ENCODE data around the gene CCDC88C. TPM values are rescaled to one million over a fixed set of nuclear protein-coding genes. Genes with fewer than 3 reads are reported as not detected.

Gene CCDC88C
- total and polyA plus RNA-seq, 12 donors = 1.5 to 6.5 (median 3.4) TPM

GRCh38 chr14:91372671-91373495, 44.7 kb downstream of the CCDC88C start:
- Histone ChIP-seq H3K36me3 (replicated peaks in 1 of 2) (no peaks in the 10 kb centered on the region), H3K9me3 (replicated peaks in 1 of 3) (no peaks in the 10 kb centered on the region), H3K27ac (peak overlapping the region in 1 of 5 donors; percentile 5), H3K4me3 (no peak overlapping the region), H3K4me1 (replicated peaks in 1 of 2) (peaks cover 0 to 17% of the 10 kb centered on the region in 2 donors), H3K27me3 (no peaks in the 10 kb centered on the region)
- WGBS, 4 donors = 59 to 75% (median 71%) methylated on average over 6 to 17 of the region's 17 CpGs
- DNase-seq = no peak
- TF ChIP-seq POLR2A (IDR thresholded peaks at IDR 0.05) (no peak), CTCF (IDR thresholded peaks at IDR 0.05) (no peak)
- intact Hi-C loops (cut with DNase I) = no loop called here

- WGBS, 4 donors = 92 to 96% (median 94%) methylated on average over 3 to 4 of the region's 4 CpGs
Observed at GRCh38 chr14:91371990-91372375, 45.6 kb downstream of the CCDC88C start.

GRCh38 chr14:91371011-91371989, 46.3 kb downstream of the CCDC88C start:
- intact Hi-C loops (cut with DNase I) = no loop called here
- no peak overlapping the region for H3K4me3 ChIP-seq
- H3K36me3 ChIP-seq (replicated peaks in 1 of 2) = no peaks in the 10 kb centered on the region
- no peaks in the 10 kb centered on the region for H3K27me3 ChIP-seq
- no peak overlapping the region for H3K27ac ChIP-seq
- no peaks in the 10 kb centered on the region for H3K9me3 ChIP-seq (replicated peaks in 1 of 3)
- TF ChIP-seq CTCF (IDR thresholded peaks at IDR 0.05) (no peak), POLR2A (IDR thresholded peaks at IDR 0.05) (no peak)
- no peak for DNase-seq
- 83 to 91% (median 88%) methylated on average over 9 to 19 of the region's 19 CpGs for WGBS, 4 donors
- H3K4me1 ChIP-seq (replicated peaks in 1 of 2) = peaks cover 0 to 13% of the 10 kb centered on the region in 2 donors

More at GRCh38 chr14:91371990-91372375, 45.6 kb downstream of the CCDC88C start:
- Histone ChIP-seq H3K4me3 (no peak overlapping the region), H3K27ac (no peak overlapping the region), H3K9me3 (replicated peaks in 1 of 3) (no peaks in the 10 kb centered on the region), H3K4me1 (replicated peaks in 1 of 2) (peaks cover 0 to 13% of the 10 kb centered on the region in 2 donors), H3K27me3 (no peaks in the 10 kb centered on the region), H3K36me3 (replicated peaks in 1 of 2) (no peaks in the 10 kb centered on the region)
- intact Hi-C loops (cut with DNase I) = no loop called here
- DNase-seq = no peak
- TF ChIP-seq POLR2A (IDR thresholded peaks at IDR 0.05) (no peak), CTCF (IDR thresholded peaks at IDR 0.05) (no peak)
